Activated CD4-positive, alpha-beta memory T cell treated with anti-CD3 and anti-CD28 coated beads for 36 hours (primary cell): ENCODE measurements around the gene CYP27C1. TPM values are rescaled to one million over a fixed set of nuclear protein-coding genes. Genes with fewer than 3 reads are reported as not detected.
A peak's percentile ranks its signal among the peaks of the same experiment; 100 is the strongest.

Experiments
- CTCF ChIA-PET: fragments of 350-600 bp; sonication (Branson Sonifier 250); formaldehyde crosslinking; loops from one replicate; lab custom pipeline; 2021; ENCODE audit warnings: antibody characterized with exemption, inconsistent platforms; lab: Charles Lee
- POLR2A ChIA-PET: fragments of 350-600 bp; sonication (Branson Sonifier 250); formaldehyde crosslinking; loops from one replicate; lab custom pipeline; 2021; ENCODE audit warnings: antibody characterized with exemption; lab: Charles Lee
- DNase-seq: peaks from one replicate; pipeline ENCODE4 v3.0.0-alpha.2; 2020
- H3K27ac Mint-ChIP-seq: one replicate; pipeline ENCODE4 v1.8.0; 2021; ENCODE audit warnings: mixed read lengths
- H3K27me3 Mint-ChIP-seq: one replicate; pipeline ENCODE4 v1.8.0; 2021; ENCODE audit warnings: mixed read lengths
- H3K36me3 Mint-ChIP-seq: one replicate; pipeline ENCODE4 v1.8.0; 2021; ENCODE audit warnings: mixed read lengths
- H3K4me1 Mint-ChIP-seq: one replicate; pipeline ENCODE4 v1.8.0; 2021; ENCODE audit warnings: low read depth, mixed read lengths
- H3K4me3 Mint-ChIP-seq: one replicate; pipeline ENCODE4 v1.8.0; 2021; ENCODE audit warnings: mild to moderate bottlenecking, mixed read lengths
- H3K9me3 Mint-ChIP-seq: one replicate; pipeline ENCODE4 v1.8.0; 2021; ENCODE audit warnings: mixed read lengths
- intact Hi-C: fragments of 100-400 bp; cut with micrococcal nuclease; formaldehyde crosslinking; loops from one replicate; pipeline ENCODE4 v1.15.1; 2023
- total RNA-seq, 2 experiments: library from RNA; stranded (reverse); gene quantifications; one replicate each; pipeline ENCODE4 v1.2.3, GENCODE V29; 2021

The CYP27C1 gene
- total RNA-seq, 2 experiments from 2014 or later, result not detected

DNA sequence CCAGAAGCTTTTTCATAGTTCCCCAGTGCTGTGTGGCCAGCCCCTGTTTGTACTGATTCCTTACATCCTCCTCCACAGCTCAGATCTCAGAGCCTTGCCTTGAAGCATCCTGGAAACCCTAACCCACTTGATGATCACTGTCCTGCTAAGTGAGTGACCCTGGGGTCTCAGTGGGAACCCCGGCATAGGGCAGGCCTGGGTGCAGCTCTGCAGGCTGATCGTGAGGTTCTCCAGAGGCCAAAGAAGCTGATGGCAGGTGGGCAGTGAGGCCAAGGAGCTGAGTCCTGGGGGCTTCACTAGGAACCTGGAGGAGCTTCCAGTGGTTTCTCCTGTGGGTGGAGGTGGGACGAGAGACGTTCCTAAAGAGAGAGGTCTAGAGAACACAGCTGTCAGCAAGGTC lies 65.7 kb downstream of the CYP27C1 start:
- ChIA-PET CTCF (no interaction called here), POLR2A (no interaction called here)
- H3K4me1 Mint-ChIP-seq, result no peaks in the 10 kb centered on the region
- DNase-seq, result no peak
- H3K36me3 Mint-ChIP-seq, result no peaks in the 10 kb centered on the region
- no peaks in the 10 kb centered on the region for H3K9me3 Mint-ChIP-seq
- intact Hi-C loops, result no loop called here
- peaks cover 3% of the 10 kb centered on the region for H3K27me3 Mint-ChIP-seq
- H3K4me3 Mint-ChIP-seq, result no peak overlapping the region
- H3K27ac Mint-ChIP-seq, result no peak overlapping the region

DNA sequence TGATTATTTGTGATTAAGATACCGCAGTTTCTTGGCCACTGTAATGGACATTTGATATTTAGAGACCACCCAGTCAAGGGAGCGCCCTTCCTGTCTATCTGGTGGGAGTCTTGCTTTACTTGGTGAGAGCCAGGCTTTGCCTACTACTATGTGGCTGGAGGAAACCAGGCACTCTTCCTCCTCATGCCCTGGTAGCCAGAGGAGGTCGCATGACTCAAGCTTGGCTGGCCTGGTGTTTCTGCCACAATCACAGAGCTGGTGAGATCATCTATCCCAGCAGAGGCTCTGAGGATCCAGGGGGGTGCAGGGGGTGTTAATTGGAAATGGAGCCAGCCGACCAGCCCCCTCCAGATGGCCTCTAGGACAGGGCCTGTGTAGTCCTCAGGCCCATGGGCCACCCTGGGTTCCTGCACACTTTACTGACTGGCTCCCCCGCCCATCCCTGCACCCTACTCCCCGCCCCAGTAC lies 66.4 kb downstream of the CYP27C1 start:
- peaks cover 3% of the 10 kb centered on the region for H3K27me3 Mint-ChIP-seq
- no peaks in the 10 kb centered on the region for H3K4me1 Mint-ChIP-seq
- intact Hi-C loops, result no loop called here
- H3K9me3 Mint-ChIP-seq, result no peaks in the 10 kb centered on the region
- CTCF ChIA-PET, result no interaction called here
- H3K36me3 Mint-ChIP-seq, result no peaks in the 10 kb centered on the region
- no peak overlapping the region for H3K27ac Mint-ChIP-seq
- no peak overlapping the region for H3K4me3 Mint-ChIP-seq
- POLR2A ChIA-PET, result no interaction called here
- peak; percentile 7 for DNase-seq

GRCh38 chr2:127150996-127151395 lies 69.1 kb downstream of the CYP27C1 start:
- Mint-ChIP-seq H3K36me3 (no peaks in the 10 kb centered on the region), H3K27me3 (peaks cover 3% of the 10 kb centered on the region), H3K4me3 (no peak overlapping the region), H3K4me1 (no peaks in the 10 kb centered on the region), H3K27ac (no peak overlapping the region), H3K9me3 (no peaks in the 10 kb centered on the region)
- CTCF ChIA-PET, result no interaction called here
- no peak for DNase-seq
- POLR2A ChIA-PET, result no interaction called here
- intact Hi-C loops, result no loop called here

GRCh38 chr2:127149384-127149783 lies 70.7 kb downstream of the CYP27C1 start:
- no peak for DNase-seq
- no peaks in the 10 kb centered on the region for H3K36me3 Mint-ChIP-seq
- H3K9me3 Mint-ChIP-seq, result no peaks in the 10 kb centered on the region
- ChIA-PET POLR2A (no interaction called here), CTCF (interaction anchor here (0.9 kb wide), 1 partner anchor 82 kb away, joined by 3 read pairs; no protein-coding TSS in a partner anchor)
- no peak overlapping the region for H3K27ac Mint-ChIP-seq
- intact Hi-C loops, result no loop called here
- H3K4me1 Mint-ChIP-seq, result no peaks in the 10 kb centered on the region
- H3K27me3 Mint-ChIP-seq, result peaks cover 3% of the 10 kb centered on the region
- H3K4me3 Mint-ChIP-seq, result no peak overlapping the region

DNA sequence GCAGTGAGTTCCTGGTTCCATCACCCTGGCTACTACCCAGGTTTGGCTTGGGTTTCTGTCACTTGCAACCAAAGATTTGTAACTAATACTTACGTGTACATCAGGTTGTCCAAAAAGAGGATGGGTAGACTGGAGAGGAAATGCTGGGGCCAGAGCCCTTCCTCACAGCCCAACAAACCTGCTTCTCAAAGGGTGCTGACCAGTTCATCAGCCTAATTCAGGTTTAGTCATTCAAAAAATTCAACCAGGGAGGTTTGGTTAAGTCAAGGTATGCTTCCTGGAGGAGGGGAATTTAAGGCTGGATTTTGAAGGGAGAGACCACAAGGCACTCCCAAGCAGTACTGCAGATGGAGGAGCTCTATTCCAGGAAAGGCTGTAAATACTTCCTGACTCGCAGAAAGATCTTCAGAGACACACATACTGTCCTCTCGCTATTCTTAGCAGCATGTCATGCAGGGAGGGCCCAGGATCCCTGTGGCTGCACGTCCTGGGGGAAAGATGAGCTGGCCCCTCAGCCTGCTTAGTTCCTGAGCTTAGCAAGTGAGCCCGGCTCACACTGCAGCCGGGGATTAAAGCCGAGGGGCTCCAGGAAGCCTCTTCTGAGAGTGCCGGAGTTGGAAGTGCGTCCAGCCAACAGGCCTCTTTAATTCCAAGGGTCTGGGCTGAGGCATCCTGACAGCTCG lies 73.1 kb downstream of the CYP27C1 start:
- Mint-ChIP-seq H3K9me3 (no peaks in the 10 kb centered on the region), H3K4me3 (no peak overlapping the region), H3K36me3 (no peaks in the 10 kb centered on the region), H3K27ac (no peak overlapping the region), H3K4me1 (no peaks in the 10 kb centered on the region), H3K27me3 (peaks cover 3% of the 10 kb centered on the region)
- no peak for DNase-seq
- CTCF ChIA-PET, result no interaction called here
- intact Hi-C loops, result no loop called here
- POLR2A ChIA-PET, result no interaction called here

DNA sequence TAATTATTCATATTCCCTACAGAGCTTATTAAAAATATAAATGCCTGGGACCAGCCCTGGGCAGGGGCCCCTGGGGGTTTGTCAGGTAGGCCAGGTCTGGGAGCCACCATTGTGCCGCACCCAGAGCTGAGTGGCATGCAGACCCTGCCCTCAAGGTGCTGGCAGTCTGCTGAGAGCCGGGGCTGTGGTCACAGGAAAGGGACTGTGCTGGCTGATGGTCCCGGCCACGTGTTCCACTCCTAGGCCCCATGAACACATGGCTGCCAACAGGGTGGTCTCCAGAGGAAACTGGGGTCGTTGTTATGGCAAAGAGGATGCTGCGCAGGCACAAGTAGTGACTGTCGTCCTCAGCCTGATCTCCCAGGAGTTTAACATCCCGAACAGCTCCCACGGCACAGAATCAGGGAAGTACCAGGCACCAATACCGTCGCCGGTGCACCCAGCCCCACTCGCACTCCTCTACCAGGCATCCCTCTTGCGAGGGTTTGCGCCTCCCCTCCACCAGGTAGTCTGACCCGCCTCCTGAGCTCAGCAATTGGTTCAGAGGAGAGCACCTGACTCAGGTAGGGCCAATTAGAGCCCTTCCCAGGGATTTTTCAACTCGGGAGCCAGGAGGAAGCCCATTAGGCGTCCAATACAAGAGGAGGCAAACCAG lies 73.9 kb downstream of the CYP27C1 start:
- H3K36me3 Mint-ChIP-seq, result no peaks in the 10 kb centered on the region
- no peak for DNase-seq
- no peak overlapping the region for H3K27ac Mint-ChIP-seq
- no peaks in the 10 kb centered on the region for H3K9me3 Mint-ChIP-seq
- no peak overlapping the region for H3K4me3 Mint-ChIP-seq
- intact Hi-C loops, result no loop called here
- ChIA-PET CTCF (no interaction called here), POLR2A (no interaction called here)
- H3K4me1 Mint-ChIP-seq, result no peaks in the 10 kb centered on the region
- H3K27me3 Mint-ChIP-seq, result peaks cover 4% of the 10 kb centered on the region

DNA sequence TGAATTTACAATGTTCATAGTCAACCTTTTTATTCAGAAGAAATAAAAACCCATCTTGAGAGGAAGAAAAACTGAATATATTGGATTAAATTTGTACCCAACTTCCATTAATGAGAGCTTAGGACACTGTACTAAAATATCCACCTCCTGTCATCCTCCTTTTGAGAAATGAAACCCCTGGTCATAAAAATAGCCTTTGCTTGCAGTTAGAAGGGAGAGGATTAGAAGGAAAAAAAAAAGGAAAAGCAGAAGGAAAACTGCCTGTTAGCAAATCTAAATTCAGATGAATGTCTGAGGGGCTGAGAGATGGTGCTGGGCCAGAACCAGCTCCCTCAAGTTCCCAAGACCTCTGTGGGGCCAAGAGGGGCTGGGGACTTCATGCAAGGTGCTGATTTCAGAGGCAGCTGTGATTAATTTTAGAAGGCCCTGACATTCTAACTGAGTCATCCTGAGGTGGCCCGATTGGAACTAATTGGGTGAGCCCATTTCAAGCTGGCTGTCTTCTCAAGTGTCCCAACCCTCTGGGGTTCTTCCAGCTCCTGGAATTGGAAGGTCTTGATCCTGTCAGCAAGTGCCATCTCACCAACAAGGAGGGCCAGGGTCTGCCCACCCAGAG lies 74.7 kb downstream of the CYP27C1 start:
- ChIA-PET POLR2A (no interaction called here), CTCF (no interaction called here)
- DNase-seq, result no peak
- H3K4me3 Mint-ChIP-seq, result no peak overlapping the region
- no peaks in the 10 kb centered on the region for H3K4me1 Mint-ChIP-seq
- H3K27me3 Mint-ChIP-seq, result peaks cover 4% of the 10 kb centered on the region
- intact Hi-C loops, result no loop called here
- H3K36me3 Mint-ChIP-seq, result no peaks in the 10 kb centered on the region
- H3K27ac Mint-ChIP-seq, result no peak overlapping the region
- H3K9me3 Mint-ChIP-seq, result no peaks in the 10 kb centered on the region

GRCh38 chr2:127143841-127144782 lies 76.0 kb downstream of the CYP27C1 start:
- ChIA-PET CTCF (no interaction called here), POLR2A (no interaction called here)
- Mint-ChIP-seq H3K36me3 (no peaks in the 10 kb centered on the region), H3K27ac (no peak overlapping the region), H3K9me3 (no peaks in the 10 kb centered on the region), H3K4me3 (no peak overlapping the region), H3K27me3 (peaks cover 2% of the 10 kb centered on the region), H3K4me1 (no peaks in the 10 kb centered on the region)
- intact Hi-C loops, result no loop called here
- DNase-seq, result no peak

DNA sequence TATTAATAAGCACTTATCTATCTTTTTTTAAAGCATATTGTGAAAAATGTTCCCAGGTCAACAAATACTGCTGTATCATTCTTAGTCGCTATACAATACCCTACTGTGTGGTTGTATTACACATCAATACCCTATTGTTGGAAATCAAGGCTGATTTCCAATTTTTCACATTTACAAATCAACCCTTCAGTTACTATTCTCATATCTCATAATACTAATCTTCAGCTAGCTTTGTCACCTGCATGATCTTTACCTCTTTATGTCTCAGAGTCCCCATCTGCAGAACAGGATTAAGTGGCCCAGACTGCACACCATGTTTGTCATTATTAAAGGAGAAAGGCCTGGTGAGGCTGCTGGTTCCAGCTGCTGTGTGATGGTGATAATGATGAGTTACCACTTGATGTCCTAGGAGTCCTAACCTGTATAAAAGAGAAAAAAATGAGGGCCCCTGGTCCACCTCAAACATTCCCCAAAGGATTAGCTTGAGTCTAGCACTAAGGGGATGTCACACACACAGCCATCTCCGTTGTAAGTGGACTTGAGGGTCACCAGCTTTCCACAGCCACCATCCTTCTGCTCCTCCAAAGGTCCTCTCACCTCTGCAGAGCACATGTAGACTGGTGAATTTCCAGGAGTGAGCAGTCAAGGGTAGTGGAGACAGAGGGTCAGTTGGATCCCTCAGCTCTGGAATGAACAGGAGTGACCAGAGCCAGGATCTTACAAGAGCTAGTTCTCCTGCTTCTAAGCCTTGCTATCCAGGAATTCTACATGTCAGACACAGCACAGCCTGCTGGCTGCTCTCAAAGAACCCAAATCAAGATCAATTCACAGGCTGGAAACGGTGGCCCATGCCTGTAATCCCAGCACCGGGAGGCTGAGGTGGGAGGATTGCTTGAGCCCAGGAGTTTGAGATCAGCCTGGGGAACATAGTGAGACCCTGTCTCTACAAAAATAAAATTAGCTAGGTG lies 77.2 kb downstream of the CYP27C1 start:
- POLR2A ChIA-PET, result no interaction called here
- intact Hi-C loops, result no loop called here
- peaks cover 2% of the 10 kb centered on the region for H3K27me3 Mint-ChIP-seq
- no peaks in the 10 kb centered on the region for H3K36me3 Mint-ChIP-seq
- CTCF ChIA-PET, result no interaction called here
- no peak for DNase-seq
- no peaks in the 10 kb centered on the region for H3K4me1 Mint-ChIP-seq
- H3K27ac Mint-ChIP-seq, result no peak overlapping the region
- H3K4me3 Mint-ChIP-seq, result no peak overlapping the region
- no peaks in the 10 kb centered on the region for H3K9me3 Mint-ChIP-seq

DNA sequence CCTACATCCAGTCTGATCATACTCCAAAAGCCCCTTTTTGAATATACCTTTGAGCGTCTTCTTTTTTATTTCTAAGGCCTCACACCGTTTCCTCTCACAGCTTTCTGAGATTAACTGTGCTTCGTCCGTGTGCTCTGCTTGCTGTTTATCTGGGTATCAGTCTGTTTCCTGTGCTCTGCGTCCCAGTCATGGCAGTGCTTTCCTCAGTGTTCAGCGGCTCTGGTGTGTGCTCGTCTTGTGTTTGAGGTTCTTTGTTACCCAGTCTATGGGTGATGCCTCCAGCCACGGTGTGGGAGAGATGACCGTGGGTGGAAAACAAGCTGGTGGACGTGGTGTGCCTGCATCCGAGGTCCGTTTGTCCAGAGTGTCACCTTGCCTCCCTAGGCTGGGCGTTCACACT lies 79.6 kb downstream of the CYP27C1 start:
- Mint-ChIP-seq H3K36me3 (no peaks in the 10 kb centered on the region), H3K4me3 (no peak overlapping the region), H3K4me1 (no peaks in the 10 kb centered on the region), H3K27me3 (peaks cover 2% of the 10 kb centered on the region), H3K9me3 (no peaks in the 10 kb centered on the region), H3K27ac (no peak overlapping the region)
- POLR2A ChIA-PET, result no interaction called here
- CTCF ChIA-PET, result interaction anchor here (0.7 to 1.0 kb wide), 2 partner anchors 11 to 90 kb away, joined by 3 read pairs; no protein-coding TSS in a partner anchor
- no peak for DNase-seq
- intact Hi-C loops, result no loop called here

DNA sequence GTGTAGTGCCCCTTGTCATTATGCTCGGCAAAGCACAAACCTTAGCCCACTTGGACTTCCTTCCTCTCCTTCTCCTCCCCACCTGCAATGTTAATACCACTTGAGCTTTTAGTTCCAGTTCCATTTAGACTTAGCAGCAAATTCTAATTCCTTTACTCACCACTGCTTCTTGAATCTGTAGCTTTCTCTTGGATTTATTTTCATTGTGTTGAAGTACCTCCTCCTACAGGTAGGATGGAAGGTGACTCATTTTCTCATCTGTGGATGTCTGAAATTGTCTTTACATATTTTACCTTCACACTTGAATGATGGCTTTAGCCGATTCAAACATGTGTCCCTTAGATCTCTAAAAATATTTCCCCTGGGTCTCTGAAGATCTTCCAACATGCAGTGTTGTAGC lies 80.3 kb downstream of the CYP27C1 start:
- DNase-seq, result no peak
- H3K9me3 Mint-ChIP-seq, result no peaks in the 10 kb centered on the region
- no peaks in the 10 kb centered on the region for H3K4me1 Mint-ChIP-seq

More for the DNA sequence above, 80.3 kb downstream of the CYP27C1 start:
- no peaks in the 10 kb centered on the region for H3K36me3 Mint-ChIP-seq
- peaks cover 2% of the 10 kb centered on the region for H3K27me3 Mint-ChIP-seq
- ChIA-PET CTCF (interaction anchor here (1.0 to 1.3 kb wide), 2 partner anchors 72 to 89 kb away, joined by 3 to 4 read pairs; no protein-coding TSS in a partner anchor), POLR2A (no interaction called here)
- H3K27ac Mint-ChIP-seq, result no peak overlapping the region
- H3K4me3 Mint-ChIP-seq, result no peak overlapping the region
- intact Hi-C loops, result no loop called here
